Pancreas (tissue), 10 donors: ENCODE results near the gene NDST4. TPM values are rescaled to one million over a fixed set of nuclear protein-coding genes. Genes with fewer than 3 reads are reported as not detected.
A peak's percentile ranks its signal among the peaks of the same experiment; 100 is the strongest.

ENCODE experiments used
- ATAC-seq, 4 donors: fragments of 200-7000 bp; cut with Tn5 transposase; one replicate each; pipeline versions ENCODE4 v1.8.0 to v1.9.1; 2020; ENCODE audit warnings: mild to moderate bottlenecking in 4 of 4, moderate library complexity in 4 of 4
- DNase-seq, 6 donors: peaks; one replicate each; pipeline ENCODE4 v3.0.0-alpha.2; 2020
- FAIRE-seq: peaks from 2 replicates; lab custom pipeline; 2012; peaks lifted over from hg19 to GRCh38; lab: Jason Lieb, UNC
- H3K27ac ChIP-seq, 4 donors: fragments of 200-600 bp; sonication (generic); 1 replicate in 3 of 4; 2 replicates in 1 of 4; pipeline versions ENCODE4 v1.5.0 to v1.8.0; 2020
- H3K27me3 ChIP-seq, 4 donors: fragments of 200-600 bp; one replicate each; pipeline ENCODE4 v1.8.0; 2021
- H3K36me3 ChIP-seq, 3 donors: fragments of 200-600 bp; sonication (generic) in 1 of 3; one replicate each; pipeline versions ENCODE4 v1.5.0 to v1.8.0; 2020 to 2021
- H3K4me1 ChIP-seq, 3 donors: fragments of 200-600 bp; one replicate each; pipeline ENCODE4 v1.8.0; 2021
- H3K4me3 ChIP-seq, 4 donors: fragments of 200-600 bp; sonication (generic) in 2 of 4; one replicate each; pipeline versions ENCODE4 v1.5.0 to v1.8.0; 2020 to 2021
- H3K9me3 ChIP-seq, 4 donors: fragments of 200-600 bp; one replicate each; pipeline ENCODE4 v1.8.0; 2021
- CTCF ChIP-seq, 4 donors: fragments of 200-600 bp; sonication (generic) in 3 of 4; IDR thresholded peaks; one replicate each; pipeline versions ENCODE4 v1.5.0 to v1.8.0; 2021; ENCODE audit warnings: antibody characterized with exemption in 4 of 4
- WGBS, 2 donors: extraction: QIAGEN DNeasy Blood & Tissue Kit; methylation state at CpG; one replicate each; pipeline ENCODE4 v1.1.7; 2013; 5-methylcytosine and 5-hydroxymethylcytosine counted together
- intact Hi-C, 3 donors: fragments of 100-400 bp; cut with DNase I; formaldehyde crosslinking; loops; one replicate each; pipeline versions ENCODE4 v1.11.1 to v1.14.2; 2022
- polyA plus RNA-seq, 2 donors: library from polyadenylated mRNA; stranded (reverse); fragments of 200-250 nt; gene quantifications; one replicate each; pipeline ENCODE4 v1.2.3, GENCODE V29; 2013
- total RNA-seq, 6 donors: library from RNA; stranded (reverse); fragmentation: NEBNext Ultra II Directional in 4 of 6; extraction: Animal tissue kit (Norgen Biotek cat#: 25700) in 4 of 6; gene quantifications; one replicate each; pipeline versions ENCODE4 v1.2.1 to v1.2.4, GENCODE V29; 2021 to 2023
- donor health status: healthy with polysubstance abuse.
- donor health status: DM: no; HTN: no; CAD: no; lungs with moderate emphysema.
- donor health status: DM: no; HTN: no; CAD: no.
- donor health status: control.
- donor health status: control.
- donor health status: Bipolar disorder and iron deficiency.
- donor health status: DM: yes; HTN: yes; CAD: no.
- donor health status: DM: no; HTN: no; CAD: no.
- donor health status: DM: no; HTN: no; CAD: no.
- donor health status: DM: yes; HTN: yes; CAD: no.

NDST4 gene
- total and polyA plus RNA-seq, 8 donors, result not detected

DNA sequence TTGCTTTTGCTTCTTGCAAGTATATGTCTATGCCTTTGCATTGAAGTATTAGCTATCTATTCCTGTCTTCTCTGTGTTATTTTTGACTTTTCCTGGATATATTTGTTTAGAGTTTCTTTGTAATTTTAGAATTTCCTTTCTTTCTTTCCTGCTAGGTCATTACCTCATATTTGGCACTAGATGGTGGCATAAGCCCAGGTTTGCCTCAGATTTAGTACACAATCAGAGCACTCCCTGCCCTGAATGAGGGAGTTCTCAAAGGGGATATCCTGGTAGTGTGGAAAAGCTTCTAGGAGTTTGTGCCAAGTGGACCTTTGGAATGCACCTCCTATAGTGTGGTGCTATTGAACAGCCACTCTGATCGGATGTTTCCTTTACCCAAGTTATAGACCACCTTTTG, 333.2 kb downstream of the NDST4 start:
- no peak for FAIRE-seq
- Histone ChIP-seq H3K4me1 (no peaks in the 10 kb centered on the region), H3K9me3 (no peaks in the 10 kb centered on the region), H3K4me3 (no peak overlapping the region), H3K36me3 (no peaks in the 10 kb centered on the region), H3K27me3 (no peaks in the 10 kb centered on the region), H3K27ac (no peak overlapping the region)
- ATAC-seq, result peak in 3 of 4 donors; percentile 47 to 66 (median 53)
- DNase-seq, result no peak
- WGBS, 2 donors, result 36 to 47% methylated on average over 1 of the region's 1 CpG
- no peak for TF ChIP-seq CTCF (IDR thresholded peaks at IDR 0.05)
- intact Hi-C loops, result no loop called here
